IPS-18a (cell line): ENCODE measurements around the gene RAB4A.
"Not testable (repeated sequence)": the region's sequence is repeated elsewhere in the genome, so short reads cannot be mapped to it uniquely, and the experiment has no call there.

Experiments
- H3K27ac ChIP-seq: one replicate; pipeline ENCODE4 v1.5.1; 2013; ENCODE audit warnings: low read length
- H3K27me3 ChIP-seq: one replicate; pipeline ENCODE4 v1.6.1; 2013; ENCODE audit warnings: mild to moderate bottlenecking, low read length; ENCODE audit not compliant: control insufficient read depth, insufficient read depth
- H3K36me3 ChIP-seq: one replicate; pipeline ENCODE4 v1.6.1; 2013; ENCODE audit warnings: low read depth, low read length; ENCODE audit not compliant: control insufficient read depth
- H3K4me1 ChIP-seq: one replicate; pipeline ENCODE4 v1.6.1; 2013; ENCODE audit warnings: low read depth, low read length; ENCODE audit not compliant: control insufficient read depth
- H3K4me3 ChIP-seq: one replicate; pipeline ENCODE4 v1.5.1; 2013; ENCODE audit warnings: low read length
- H3K9ac ChIP-seq: one replicate; pipeline ENCODE4 v1.6.1; 2013; ENCODE audit warnings: mild to moderate bottlenecking, low read length, moderate library complexity
- H3K9me3 ChIP-seq: one replicate; pipeline ENCODE4 v1.6.1; 2013; ENCODE audit warnings: low read depth, low read length; ENCODE audit not compliant: control insufficient read depth

RAB4A gene

GRCh38 chr1:229309074-229309473 lies 38.2 kb downstream of the RAB4A start:
- Histone ChIP-seq H3K27me3 (no peaks in the 10 kb centered on the region), H3K4me3 (no peak overlapping the region), H3K4me1 (no peaks in the 10 kb centered on the region), H3K9ac (no peak overlapping the region), H3K9me3 (no peaks in the 10 kb centered on the region), H3K27ac (no peak overlapping the region), H3K36me3 (peaks cover under 1% of the 10 kb centered on the region)

GRCh38 chr1:229309684-229310083 lies 38.8 kb downstream of the RAB4A start:
- Histone ChIP-seq H3K27me3 (no peaks in the 10 kb centered on the region), H3K36me3 (no peaks in the 10 kb centered on the region), H3K4me3 (no peak overlapping the region), H3K4me1 (no peaks in the 10 kb centered on the region), H3K9me3 (no peaks in the 10 kb centered on the region), H3K27ac (no peak overlapping the region), H3K9ac (no peak overlapping the region)

DNA sequence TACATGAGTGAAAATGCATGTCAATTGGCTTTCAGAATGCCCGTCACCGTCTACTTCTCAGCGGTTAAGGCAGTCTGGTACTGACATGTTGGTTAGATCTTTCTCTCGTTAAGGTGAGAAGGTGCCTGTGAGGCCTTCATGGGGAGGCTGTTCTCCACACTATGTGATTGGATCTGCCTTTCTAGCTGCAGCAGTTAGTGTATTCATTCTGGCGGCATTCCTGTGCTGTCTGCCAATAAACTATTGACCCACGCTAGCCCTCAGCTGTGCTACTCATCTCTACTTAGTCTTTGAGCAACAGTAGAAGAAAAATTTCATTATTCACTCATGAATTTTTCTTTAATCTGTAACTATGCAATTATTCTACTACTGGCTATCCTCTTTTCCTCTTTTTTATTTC lies 39.9 kb downstream of the RAB4A start:
- Histone ChIP-seq H3K36me3 (no peaks in the 10 kb centered on the region), H3K9me3 (no peaks in the 10 kb centered on the region), H3K4me3 (no peak overlapping the region), H3K27ac (no peak overlapping the region), H3K9ac (no peak overlapping the region), H3K27me3 (no peaks in the 10 kb centered on the region), H3K4me1 (no peaks in the 10 kb centered on the region)

- Histone ChIP-seq H3K4me1 (no peaks in the 10 kb centered on the region), H3K27ac (no peak overlapping the region)
These were observed 45.3 kb downstream of the RAB4A start for GRCh38 chr1:229316166-229316565.

GRCh38 chr1:229318056-229318455 lies 47.1 kb downstream of the RAB4A start:
- no peaks in the 10 kb centered on the region for H3K27me3 ChIP-seq
- H3K27ac ChIP-seq = no peak overlapping the region
- H3K9me3 ChIP-seq = no peaks in the 10 kb centered on the region
- H3K4me3 ChIP-seq = no peak overlapping the region
- H3K36me3 ChIP-seq = peaks cover 6% of the 10 kb centered on the region
- H3K9ac ChIP-seq = no peak overlapping the region
- no peaks in the 10 kb centered on the region for H3K4me1 ChIP-seq

More at GRCh38 chr1:229316166-229316565, 45.3 kb downstream of the RAB4A start:
- H3K4me3 ChIP-seq = no peak overlapping the region
- peaks cover 2% of the 10 kb centered on the region for H3K36me3 ChIP-seq
- H3K9ac ChIP-seq = no peak overlapping the region
- no peaks in the 10 kb centered on the region for H3K9me3 ChIP-seq
- H3K27me3 ChIP-seq = no peaks in the 10 kb centered on the region

- Histone ChIP-seq H3K9me3 (no peaks in the 10 kb centered on the region), H3K27ac (no peak overlapping the region), H3K27me3 (no peaks in the 10 kb centered on the region), H3K9ac (no peak overlapping the region), H3K4me1 (no peaks in the 10 kb centered on the region), H3K36me3 (peaks cover 20% of the 10 kb centered on the region), H3K4me3 (no peak overlapping the region)
These were observed 48.6 kb downstream of the RAB4A start for GRCh38 chr1:229319487-229319886.

- Histone ChIP-seq H3K4me3 (no peak overlapping the region), H3K27ac (no peak overlapping the region), H3K4me1 (no peaks in the 10 kb centered on the region), H3K27me3 (no peaks in the 10 kb centered on the region), H3K9ac (no peak overlapping the region), H3K9me3 (no peaks in the 10 kb centered on the region), H3K36me3 (peaks cover 33% of the 10 kb centered on the region)
These were observed 52.3 kb downstream of the RAB4A start for GRCh38 chr1:229323201-229323600.

- H3K36me3 ChIP-seq = peaks cover 33% of the 10 kb centered on the region
- no peak overlapping the region for H3K4me3 ChIP-seq
- no peak overlapping the region for H3K27ac ChIP-seq
- no peaks in the 10 kb centered on the region for H3K27me3 ChIP-seq
- no peak overlapping the region for H3K9ac ChIP-seq
- H3K4me1 ChIP-seq = no peaks in the 10 kb centered on the region
- H3K9me3 ChIP-seq = no peaks in the 10 kb centered on the region
These were observed 53.1 kb downstream of the RAB4A start for GRCh38 chr1:229323885-229324553.

DNA sequence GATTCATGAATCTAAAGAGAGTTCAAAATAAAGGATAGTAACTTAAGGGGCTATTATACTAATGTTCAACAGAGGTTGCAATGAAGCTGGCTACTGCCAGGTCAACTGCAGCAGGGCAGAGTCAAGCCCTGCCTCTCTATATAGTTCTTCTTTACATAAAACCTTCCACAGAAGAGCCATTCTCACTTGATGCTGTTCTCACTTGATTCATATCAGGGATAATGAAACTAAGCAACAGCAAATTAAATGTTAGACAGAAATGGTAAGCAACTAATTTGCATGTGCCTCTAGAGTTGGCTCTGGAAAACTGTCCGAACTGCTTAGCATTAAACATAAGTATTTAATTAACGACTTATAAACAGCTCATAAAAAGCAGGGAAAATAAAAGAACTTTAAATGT lies 54.5 kb downstream of the RAB4A start:
- Histone ChIP-seq H3K9ac (no peak overlapping the region), H3K4me3 (no peak overlapping the region), H3K27me3 (no peaks in the 10 kb centered on the region), H3K9me3 (no peaks in the 10 kb centered on the region), H3K4me1 (no peaks in the 10 kb centered on the region), H3K27ac (no peak overlapping the region), H3K36me3 (peaks cover 31% of the 10 kb centered on the region)

GRCh38 chr1:229325853-229326487 lies 55.1 kb downstream of the RAB4A start:
- no peak overlapping the region for H3K4me3 ChIP-seq
- H3K27me3 ChIP-seq = no peaks in the 10 kb centered on the region
- no peaks in the 10 kb centered on the region for H3K9me3 ChIP-seq
- no peak overlapping the region for H3K9ac ChIP-seq
- H3K36me3 ChIP-seq = peaks cover 31% of the 10 kb centered on the region
- no peak overlapping the region for H3K27ac ChIP-seq
- no peaks in the 10 kb centered on the region for H3K4me1 ChIP-seq

DNA sequence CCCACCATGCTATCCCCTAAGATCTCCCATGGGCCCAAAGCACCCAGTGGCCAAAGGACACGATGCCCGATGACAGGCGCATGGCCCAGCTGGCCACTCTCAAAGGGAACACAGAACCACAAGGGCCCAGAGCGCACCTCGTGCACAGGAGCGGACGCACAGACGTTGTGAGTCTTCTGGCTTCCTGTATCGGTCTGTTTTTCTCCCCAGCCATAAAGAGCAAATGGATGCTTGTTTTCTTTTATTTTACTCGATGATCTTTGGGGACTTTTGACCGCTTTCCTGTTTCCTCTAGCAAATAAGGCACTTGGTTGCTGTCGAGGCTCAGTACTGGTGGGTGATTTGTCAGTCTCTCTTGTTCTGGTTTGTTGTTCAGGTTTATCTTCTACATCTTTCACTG lies 55.7 kb downstream of the RAB4A start:
- Histone ChIP-seq H3K36me3 (peaks cover 31% of the 10 kb centered on the region), H3K9ac (no peak overlapping the region), H3K27ac (no peak overlapping the region), H3K27me3 (no peaks in the 10 kb centered on the region), H3K9me3 (no peaks in the 10 kb centered on the region), H3K4me3 (no peak overlapping the region), H3K4me1 (no peaks in the 10 kb centered on the region)

DNA sequence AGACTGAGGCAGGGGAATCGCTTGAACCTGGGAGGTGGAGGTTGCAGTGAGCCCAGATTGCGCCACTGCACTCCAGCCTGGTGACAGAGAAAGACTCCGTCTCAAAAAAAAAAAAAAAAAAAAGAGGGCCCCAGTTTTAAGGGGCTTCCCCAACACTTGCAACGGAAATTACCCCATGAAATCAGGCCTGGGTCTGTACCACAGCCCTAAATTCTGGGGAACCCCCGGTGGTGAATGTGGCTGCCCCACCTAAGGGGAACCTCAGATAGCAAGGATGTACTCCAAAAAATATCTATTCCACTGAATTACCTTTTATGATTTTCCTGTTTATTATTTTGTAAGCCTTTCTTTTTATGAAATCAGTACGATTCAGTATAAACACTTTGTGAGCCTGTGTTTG lies 56.9 kb downstream of the RAB4A start:
- not testable (repeated sequence) for H3K4me1 ChIP-seq, H3K4me3 ChIP-seq
- H3K36me3 ChIP-seq = peaks cover 27% of the 10 kb centered on the region

More for the DNA sequence above, 56.9 kb downstream of the RAB4A start:
- not testable (repeated sequence) for H3K9ac ChIP-seq, H3K27me3 ChIP-seq, H3K27ac ChIP-seq, H3K9me3 ChIP-seq
